Thyroid gland (tissue), 4 donors: Measurements from ENCODE around the gene ELAVL1. TPM values are rescaled to one million over a fixed set of nuclear protein-coding genes. Genes with fewer than 3 reads are reported as not detected.

Experiments
- DNase-seq, 2 donors: peaks; one replicate each; pipeline ENCODE4 v3.0.0-alpha.2; 2019
- H3K27ac ChIP-seq, 3 donors: fragments of 200-600 bp; sonication (generic); 1 replicate in 2 of 3; 2 replicates in 1 of 3; pipeline ENCODE4 v1.5.1; 2016 to 2019; ENCODE audit warnings: mild to moderate bottlenecking in 1 of 3, moderate library complexity in 1 of 3
- H3K27me3 ChIP-seq: fragments of 200-600 bp; sonication (generic); one replicate; pipeline ENCODE4 v1.5.1; 2019
- H3K36me3 ChIP-seq, 2 donors: fragments of 200-600 bp; sonication (generic); one replicate each; pipeline ENCODE4 v1.5.1; 2016 to 2019
- H3K4me1 ChIP-seq, 2 donors: fragments of 200-600 bp; sonication (generic); one replicate each; pipeline ENCODE4 v1.5.1; 2017 to 2019
- H3K4me3 ChIP-seq, 3 donors: fragments of 200-600 bp; sonication (generic); replicated peaks in 1 of 3; 1 replicate in 2 of 3; 2 replicates in 1 of 3; pipeline ENCODE4 v1.5.1; 2016; ENCODE audit warnings: mild to moderate bottlenecking in 1 of 3
- H3K9me3 ChIP-seq: fragments of 200-600 bp; sonication (generic); one replicate; pipeline ENCODE4 v1.5.1; 2017
- POLR2A ChIP-seq, 2 donors: fragments of 450-650 bp; IDR thresholded peaks; one replicate each; pipeline ENCODE4 v1.6.1; 2017; ENCODE audit warnings: antibody characterized with exemption in 2 of 2, mild to moderate bottlenecking in 2 of 2, moderate library complexity in 1 of 2
- WGBS, 2 donors: methylation state at CpG; one replicate each; pipeline ENCODE4 v1.1.5; 2017; 5-methylcytosine and 5-hydroxymethylcytosine counted together
- intact Hi-C: fragments of 100-400 bp; cut with DNase I; formaldehyde crosslinking; loops from one replicate; pipeline ENCODE4 v1.15.1; 2023
- total RNA-seq, 4 donors: library from RNA; depleted of rRNA; stranded (reverse); fragments of >200 nt; gene quantifications; one replicate each; pipeline ENCODE4 v1.2.3, GENCODE V29; 2016
- TF ChIP-seq, protein P1 (sequence below), 6 experiments: fragments of 200-600 bp in 3 of 6; fragments of 450-650 bp in 3 of 6; sonication (generic) in 3 of 6; IDR thresholded peaks; one replicate each; pipeline ENCODE4 v1.5.1; 2016 to 2019; ENCODE audit warnings: antibody characterized with exemption in 6 of 6, mild to moderate bottlenecking in 2 of 6, inconsistent platforms in 1 of 6, moderate library complexity in 1 of 6

ELAVL1 gene
- total RNA-seq, 4 donors from 2014 or later = 24.2 to 46.7 (median 42.4) TPM

DNA sequence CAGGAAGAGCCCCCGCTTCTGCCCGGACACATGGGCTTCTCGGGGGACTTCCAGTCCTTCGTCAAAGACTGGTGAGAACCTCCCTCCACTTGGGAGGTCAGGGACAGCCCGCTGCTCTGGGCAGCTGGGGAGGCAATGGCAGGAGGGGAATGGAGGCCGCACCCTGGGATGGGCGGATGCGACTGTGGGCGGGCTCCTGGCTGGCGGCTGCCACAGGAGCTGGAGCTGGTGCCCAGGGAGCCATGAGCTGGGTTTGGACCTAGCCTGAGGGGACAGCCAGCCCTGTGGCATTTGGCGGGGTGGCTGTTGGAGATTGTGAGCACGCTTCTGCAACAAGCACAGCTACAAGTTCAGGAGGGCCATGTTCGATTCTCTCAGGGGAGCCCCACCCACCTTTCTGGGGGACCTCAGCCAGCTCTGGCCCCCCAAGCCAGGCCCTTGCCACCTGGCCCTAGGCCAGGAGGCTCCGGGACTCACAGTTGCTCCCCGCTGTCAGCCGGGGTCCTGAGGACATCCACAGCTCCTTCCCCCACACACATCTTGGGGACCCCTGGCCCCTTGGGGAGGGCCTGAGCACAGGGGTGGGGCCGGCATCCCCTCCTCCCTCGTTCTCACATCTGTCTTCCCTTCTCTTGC is 93.8 kb downstream of the ELAVL1 start:
- peaks cover 35 to 38% of the 10 kb centered on the region in 2 donors for H3K36me3 ChIP-seq
- H3K27me3 ChIP-seq = no peaks in the 10 kb centered on the region
- no peak for TF ChIP-seq POLR2A (IDR thresholded peaks at IDR 0.05)
- TF ChIP-seq, protein P1, sequence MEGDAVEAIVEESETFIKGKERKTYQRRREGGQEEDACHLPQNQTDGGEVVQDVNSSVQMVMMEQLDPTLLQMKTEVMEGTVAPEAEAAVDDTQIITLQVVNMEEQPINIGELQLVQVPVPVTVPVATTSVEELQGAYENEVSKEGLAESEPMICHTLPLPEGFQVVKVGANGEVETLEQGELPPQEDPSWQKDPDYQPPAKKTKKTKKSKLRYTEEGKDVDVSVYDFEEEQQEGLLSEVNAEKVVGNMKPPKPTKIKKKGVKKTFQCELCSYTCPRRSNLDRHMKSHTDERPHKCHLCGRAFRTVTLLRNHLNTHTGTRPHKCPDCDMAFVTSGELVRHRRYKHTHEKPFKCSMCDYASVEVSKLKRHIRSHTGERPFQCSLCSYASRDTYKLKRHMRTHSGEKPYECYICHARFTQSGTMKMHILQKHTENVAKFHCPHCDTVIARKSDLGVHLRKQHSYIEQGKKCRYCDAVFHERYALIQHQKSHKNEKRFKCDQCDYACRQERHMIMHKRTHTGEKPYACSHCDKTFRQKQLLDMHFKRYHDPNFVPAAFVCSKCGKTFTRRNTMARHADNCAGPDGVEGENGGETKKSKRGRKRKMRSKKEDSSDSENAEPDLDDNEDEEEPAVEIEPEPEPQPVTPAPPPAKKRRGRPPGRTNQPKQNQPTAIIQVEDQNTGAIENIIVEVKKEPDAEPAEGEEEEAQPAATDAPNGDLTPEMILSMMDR (IDR thresholded peaks at IDR 0.05) = no peak
- 87 to 91% methylated on average over 11 to 17 of the region's 18 CpGs for WGBS, 2 donors
- no peaks in the 10 kb centered on the region for H3K9me3 ChIP-seq
- no peak overlapping the region for H3K27ac ChIP-seq
- DNase-seq = no peak
- no peak overlapping the region for H3K4me3 ChIP-seq
- intact Hi-C loops = no loop called here
- peaks cover 0 to 11% of the 10 kb centered on the region in 2 donors for H3K4me1 ChIP-seq

DNA sequence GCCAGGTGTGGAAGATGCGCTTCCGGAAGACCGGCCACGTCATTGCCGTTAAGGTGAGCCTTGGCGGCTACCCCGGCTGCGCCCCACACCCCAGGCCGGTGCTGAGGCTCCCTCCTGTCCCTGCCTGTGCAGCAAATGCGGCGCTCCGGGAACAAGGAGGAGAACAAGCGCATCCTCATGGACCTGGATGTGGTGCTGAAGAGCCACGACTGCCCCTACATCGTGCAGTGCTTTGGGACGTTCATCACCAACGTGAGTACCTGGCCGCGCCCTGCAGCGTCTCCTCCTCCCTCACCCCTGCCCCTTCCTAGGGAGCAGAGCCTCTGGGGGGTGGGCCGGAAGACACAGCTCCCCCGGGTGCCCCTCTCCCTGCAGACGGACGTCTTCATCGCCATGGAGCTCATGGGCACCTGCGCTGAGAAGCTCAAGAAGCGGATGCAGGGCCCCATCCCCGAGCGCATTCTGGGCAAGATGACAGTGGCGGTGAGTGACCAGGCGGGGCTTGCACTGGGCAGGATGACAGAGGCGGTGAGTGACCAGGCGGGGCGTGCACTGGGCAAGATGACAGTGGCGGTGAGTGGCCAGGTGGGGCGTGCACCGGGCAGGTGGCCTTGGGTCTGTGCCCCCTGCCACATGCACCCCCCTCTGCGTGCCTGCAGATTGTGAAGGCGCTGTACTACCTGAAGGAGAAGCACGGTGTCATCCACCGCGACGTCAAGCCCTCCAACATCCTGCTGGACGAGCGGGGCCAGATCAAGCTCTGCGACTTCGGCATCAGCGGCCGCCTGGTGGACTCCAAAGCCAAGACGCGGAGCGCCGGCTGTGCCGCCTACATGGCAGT is 94.9 kb downstream of the ELAVL1 start:
- WGBS, 2 donors = 93 to 97% methylated on average over 25 to 32 of the region's 54 CpGs
- DNase-seq = no peak
- intact Hi-C loops = no loop called here
- no peak for TF ChIP-seq POLR2A (IDR thresholded peaks at IDR 0.05)
- TF ChIP-seq, protein P1 (IDR thresholded peaks at IDR 0.05) = no peak
- H3K9me3 ChIP-seq = no peaks in the 10 kb centered on the region
- no peak overlapping the region for H3K4me3 ChIP-seq
- no peaks in the 10 kb centered on the region for H3K27me3 ChIP-seq
- peaks cover 4 to 5% of the 10 kb centered on the region in 2 donors for H3K4me1 ChIP-seq
- H3K36me3 ChIP-seq = peaks cover 38 to 45% of the 10 kb centered on the region in 2 donors
- no peak overlapping the region for H3K27ac ChIP-seq

DNA sequence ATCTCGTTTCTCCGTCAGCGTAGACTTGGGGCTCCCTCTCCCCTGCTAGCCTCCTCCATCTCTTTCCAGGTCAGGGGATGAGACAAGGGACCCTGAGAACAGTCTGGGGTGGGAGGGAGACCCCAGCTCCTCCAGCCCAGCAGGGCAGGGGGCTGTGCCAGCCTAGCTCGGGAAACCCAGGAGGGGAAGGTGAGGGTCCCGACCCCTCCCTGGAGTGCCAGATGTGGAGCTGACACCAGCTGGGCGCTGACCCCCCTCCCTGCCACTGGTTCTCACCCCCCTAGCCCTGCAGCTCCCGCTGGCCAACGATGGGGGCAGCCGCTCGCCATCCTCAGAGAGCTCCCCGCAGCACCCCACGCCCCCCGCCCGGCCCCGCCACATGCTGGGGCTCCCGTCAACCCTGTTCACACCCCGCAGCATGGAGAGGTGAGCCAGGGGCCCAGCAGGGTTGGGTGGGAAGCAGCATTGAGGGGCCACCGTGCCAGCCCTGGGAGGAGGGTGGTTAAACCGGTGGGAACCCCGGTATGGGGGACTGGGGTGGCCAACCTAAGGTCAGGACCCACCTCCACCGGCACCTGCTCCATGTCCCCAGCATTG is 95.9 kb downstream of the ELAVL1 start:
- Histone ChIP-seq H3K9me3 (no peaks in the 10 kb centered on the region), H3K36me3 (peaks cover 38 to 46% of the 10 kb centered on the region in 2 donors), H3K4me3 (no peak overlapping the region), H3K27ac (no peak overlapping the region), H3K4me1 (peaks cover 14% of the 10 kb centered on the region in 2 donors), H3K27me3 (no peaks in the 10 kb centered on the region)
- intact Hi-C loops = no loop called here
- DNase-seq = no peak
- TF ChIP-seq, protein P1 (IDR thresholded peaks at IDR 0.05) = no peak
- TF ChIP-seq POLR2A (IDR thresholded peaks at IDR 0.05) = no peak
- 85 to 96% methylated on average over 11 to 18 of the region's 21 CpGs for WGBS, 2 donors

DNA sequence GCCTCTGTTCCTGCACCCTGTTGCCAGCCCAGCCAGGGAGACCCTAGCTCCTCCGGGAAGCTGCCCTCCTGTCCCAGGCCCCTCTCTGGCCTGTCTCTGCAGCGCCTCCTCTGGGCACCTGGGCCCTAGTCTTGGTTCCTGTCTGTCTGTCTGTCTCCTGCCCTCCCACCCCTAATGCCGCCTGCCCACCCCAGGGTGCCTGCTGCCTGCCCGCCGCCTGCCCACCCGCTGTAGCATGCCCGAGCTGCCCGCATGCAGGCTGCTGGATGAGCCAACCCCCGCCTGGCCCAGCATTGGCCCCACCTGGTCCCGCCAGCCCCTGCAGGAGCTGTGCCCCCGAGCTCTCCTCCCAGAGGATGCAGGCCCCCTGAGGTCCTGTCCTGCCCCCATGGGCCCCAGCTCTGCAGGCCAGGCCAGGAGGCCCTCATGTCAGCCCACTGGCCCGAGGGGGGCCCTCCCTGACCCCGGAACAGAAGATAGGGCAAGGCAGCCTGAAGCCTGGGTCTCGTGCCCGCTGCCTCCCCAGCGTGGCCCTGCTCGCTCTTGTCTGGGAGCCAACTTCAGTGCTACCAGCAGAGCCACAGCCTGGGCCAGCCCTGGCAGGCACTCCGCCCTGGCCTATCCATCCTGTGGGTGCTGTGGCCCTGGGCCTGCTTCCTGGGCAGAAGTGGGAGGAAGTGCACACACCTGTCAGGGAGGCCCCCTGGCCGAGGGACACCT is 96.5 kb downstream of the ELAVL1 start:
- DNase-seq = no peak
- 90 to 93% methylated on average over 11 to 15 of the region's 19 CpGs for WGBS, 2 donors
- H3K27me3 ChIP-seq = no peaks in the 10 kb centered on the region

More for the DNA sequence above, 96.5 kb downstream of the ELAVL1 start:
- H3K4me1 ChIP-seq = peaks cover 17 to 18% of the 10 kb centered on the region in 2 donors
- intact Hi-C loops = no loop called here
- no peak overlapping the region for H3K4me3 ChIP-seq
- H3K9me3 ChIP-seq = no peaks in the 10 kb centered on the region
- H3K36me3 ChIP-seq = peaks cover 38 to 46% of the 10 kb centered on the region in 2 donors
- TF ChIP-seq, protein P1 (IDR thresholded peaks at IDR 0.05) = no peak
- no peak for TF ChIP-seq POLR2A (IDR thresholded peaks at IDR 0.05)
- no peak overlapping the region for H3K27ac ChIP-seq

Other genes starting within 250 kb of the ELAVL1 start
- under 1 TPM in 1 of 4 donors, not detected in 3; 0.13 TPM for gene CLEC4M, start 242.4 kb downstream of the ELAVL1 start, total RNA-seq
- gene EVI5L, start 175.4 kb downstream of the ELAVL1 start, total RNA-seq = 10 to 100 TPM in 3 of 4 donors, 1 to 10 TPM in 1; 9.8 to 29.3 (median 21.8) TPM
- under 1 TPM; 0.13 to 0.45 (median 0.20) TPM for gene PRR36, start 131.3 kb downstream of the ELAVL1 start, total RNA-seq
- gene LRRC8E, start 117.1 kb downstream of the ELAVL1 start, total RNA-seq = 1 to 10 TPM; 1.4 to 3.3 (median 2.3) TPM
- 10 to 100 TPM in 3 of 4 donors, 1 to 10 TPM in 1; 9.1 to 18.6 (median 14.9) TPM for gene MAP2K7, start 101.8 kb downstream of the ELAVL1 start, total RNA-seq
- gene TGFBR3L, start 90.8 kb downstream of the ELAVL1 start, total RNA-seq = not detected
- 10 to 100 TPM in 2 of 4 donors, 1 to 10 TPM in 2; 9.3 to 14.0 (median 11.5) TPM for gene SNAPC2, start 85.3 kb downstream of the ELAVL1 start, total RNA-seq
- 1 to 10 TPM; 1.4 to 3.0 (median 2.0) TPM for gene CTXN1, start 79.5 kb downstream of the ELAVL1 start, total RNA-seq
- 10 to 100 TPM; 47.4 to 85.6 (median 56.6) TPM for gene TIMM44, start 62.0 kb downstream of the ELAVL1 start, total RNA-seq
- gene CCL25, start 47.1 kb upstream of the ELAVL1 start, total RNA-seq = not detected
- 1 to 10 TPM in 3 of 4 donors, under 1 TPM in 1; 0.13 to 8.7 (median 2.5) TPM for gene FBN3, start 144.0 kb upstream of the ELAVL1 start, total RNA-seq
- 100 to 1,000 TPM; 123 to 175 (median 144) TPM for gene CERS4, start 203.7 kb upstream of the ELAVL1 start, total RNA-seq